ENCODE measurements around the gene MYO9B. TPM values are rescaled to one million over a fixed set of nuclear protein-coding genes. Genes with fewer than 3 reads are reported as not detected.
"Not testable (repeated sequence)": the region's sequence is repeated elsewhere in the genome, so short reads cannot be mapped to it uniquely, and the experiment has no call there.

The MYO9B gene
- total and polyA plus RNA-seq, 2 experiments from 2014 or later = 20.1 to 71.8 TPM

DNA sequence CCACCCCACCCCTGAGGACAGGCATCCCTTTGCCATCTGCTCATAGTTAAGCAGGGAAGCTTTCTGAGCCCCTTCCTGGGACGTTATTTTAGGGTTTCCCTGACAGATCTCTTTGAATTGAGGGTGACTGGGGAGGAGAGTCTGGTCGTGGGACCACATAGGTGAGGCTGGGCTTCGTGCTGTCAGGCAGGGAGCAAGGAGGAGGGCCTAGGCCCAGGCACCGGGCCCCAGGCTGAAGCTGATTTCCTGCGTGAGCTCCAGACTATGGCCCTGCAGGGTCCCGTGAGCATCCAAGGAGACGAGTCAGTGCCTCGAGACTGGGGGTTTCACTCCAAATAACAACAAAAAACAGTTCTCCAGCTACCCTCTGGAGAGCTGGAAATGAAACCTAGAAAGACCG is 60.4 kb downstream of the MYO9B start:
- Histone ChIP-seq H3K27ac (peak overlapping the region; percentile 98), H3K79me2 (ENCODE audit: insufficient read depth) (peaks cover 88% of the 10 kb centered on the region), H3K9me2 (ENCODE audit: insufficient read depth) (no peaks in the 10 kb centered on the region), H3K36me3 (ENCODE audit: low read depth) (no peaks in the 10 kb centered on the region), H3K27me3 (replicated peaks; ENCODE audit: insufficient read depth) (no peaks in the 10 kb centered on the region), H3K9me3 (ENCODE audit: low read depth) (no peaks in the 10 kb centered on the region), H3K9ac (peak overlapping the region; percentile 86), H2AFZ (no peak overlapping the region), H3F3A (ENCODE audit: insufficient read depth) (peaks cover 19% of the 10 kb centered on the region), H3K4me1 (ENCODE audit: insufficient read depth) (peaks cover 21% of the 10 kb centered on the region), H4K20me1 (ENCODE audit: insufficient read depth) (no peaks in the 10 kb centered on the region), H3K4me2 (ENCODE audit: unreplicated experiment) (no peak overlapping the region), H3K4me3 (peak overlapping the region; percentile 70; the same call in 1 of the 2 replicates)
- no peak for TF ChIP-seq EZH2 (IDR thresholded peaks at IDR 0.05; ENCODE audit: insufficient read depth, poor library complexity, severe bottlenecking)
- no peak for TF ChIP-seq EZH2phosphoT487 (IDR thresholded peaks at IDR 0.05; ENCODE audit: insufficient read depth, low read depth)
- DNase-seq = peak; percentile 12
- in situ Hi-C loops (cut with MboI) = no loop called here
- WGBS, 2 experiments (ENCODE audit: low coverage in 1 of 2, low lambda C conversion rate in 2 of 2, missing lambda C conversion rate in 2 of 2) = 57 to 59% methylated on average over 9 of the region's 9 CpGs

DNA sequence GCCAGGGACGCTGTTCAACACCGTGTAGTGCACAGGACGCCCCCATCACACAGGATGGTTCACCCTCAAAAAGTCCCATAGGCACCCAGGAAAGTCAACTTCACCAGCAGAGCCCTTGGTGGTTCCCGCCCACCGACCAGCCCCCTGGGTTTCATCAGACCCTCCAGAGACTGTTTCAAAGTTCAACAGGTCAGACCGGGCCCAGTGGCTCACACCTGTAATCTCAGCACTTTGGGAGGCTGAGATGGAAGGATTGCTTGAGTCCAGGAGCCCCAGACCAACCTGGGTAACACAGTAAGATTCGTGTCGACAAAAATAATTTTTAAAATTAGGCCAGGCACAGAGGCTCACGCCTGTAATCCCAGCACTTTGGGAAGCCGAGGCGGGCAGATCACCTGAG is 61.0 kb downstream of the MYO9B start:
- H2AFZ ChIP-seq = no peak overlapping the region
- H3K9ac ChIP-seq = peak overlapping the region; percentile 86
- H3K9me2 ChIP-seq (ENCODE audit: insufficient read depth) = no peaks in the 10 kb centered on the region
- no peak overlapping the region for H3K4me2 ChIP-seq (ENCODE audit: unreplicated experiment)
- peaks cover 19% of the 10 kb centered on the region for H3F3A ChIP-seq (ENCODE audit: insufficient read depth)
- H3K4me3 ChIP-seq = no peak overlapping the region
- 94 to 97% methylated on average over 11 of the region's 11 CpGs for WGBS, 2 experiments (ENCODE audit: low coverage in 1 of 2, low lambda C conversion rate in 2 of 2, missing lambda C conversion rate in 2 of 2)
- in situ Hi-C loops (cut with MboI) = no loop called here
- no peaks in the 10 kb centered on the region for H3K9me3 ChIP-seq (ENCODE audit: low read depth)
- peak overlapping the region; percentile 98 for H3K27ac ChIP-seq
- peaks cover 88% of the 10 kb centered on the region for H3K79me2 ChIP-seq (ENCODE audit: insufficient read depth)
- no peak for DNase-seq
- H3K36me3 ChIP-seq (ENCODE audit: low read depth) = no peaks in the 10 kb centered on the region
- no peaks in the 10 kb centered on the region for H4K20me1 ChIP-seq (ENCODE audit: insufficient read depth)
- no peaks in the 10 kb centered on the region for H3K27me3 ChIP-seq (replicated peaks; ENCODE audit: insufficient read depth)
- H3K4me1 ChIP-seq (ENCODE audit: insufficient read depth) = peaks cover 21% of the 10 kb centered on the region
- TF ChIP-seq EZH2 (IDR thresholded peaks at IDR 0.05; ENCODE audit: insufficient read depth, poor library complexity, severe bottlenecking) = no peak
- TF ChIP-seq EZH2phosphoT487 (IDR thresholded peaks at IDR 0.05; ENCODE audit: insufficient read depth, low read depth) = no peak

- Histone ChIP-seq H3K9ac (no peak overlapping the region), H3K4me2 (ENCODE audit: unreplicated experiment) (no peak overlapping the region), H3K36me3 (ENCODE audit: low read depth) (no peaks in the 10 kb centered on the region; the same call in 1 of the 2 replicates), H3K9me3 (ENCODE audit: low read depth) (no peaks in the 10 kb centered on the region), H3K4me1 (ENCODE audit: insufficient read depth) (peaks cover 21% of the 10 kb centered on the region), H3K27me3 (replicated peaks; ENCODE audit: insufficient read depth) (no peaks in the 10 kb centered on the region), H3K4me3 (no peak overlapping the region), H4K20me1 (ENCODE audit: insufficient read depth) (no peaks in the 10 kb centered on the region), H2AFZ (no peak overlapping the region), H3F3A (ENCODE audit: insufficient read depth) (peaks cover 19% of the 10 kb centered on the region), H3K79me2 (ENCODE audit: insufficient read depth) (peaks cover 89% of the 10 kb centered on the region), H3K27ac (no peak overlapping the region), H3K9me2 (ENCODE audit: insufficient read depth) (no peaks in the 10 kb centered on the region)
- TF ChIP-seq EZH2phosphoT487 (IDR thresholded peaks at IDR 0.05; ENCODE audit: insufficient read depth, low read depth) (no peak), EZH2 (IDR thresholded peaks at IDR 0.05; ENCODE audit: insufficient read depth, poor library complexity, severe bottlenecking) (no peak)
- 94 to 96% methylated on average over 9 to 10 of the region's 10 CpGs for WGBS, 2 experiments (ENCODE audit: low coverage in 1 of 2, low lambda C conversion rate in 2 of 2, missing lambda C conversion rate in 2 of 2)
- in situ Hi-C loops (cut with MboI) = no loop called here
- no peak for DNase-seq
Observed at GRCh38 chr19:17137417-17137816, 61.8 kb downstream of the MYO9B start.

DNA sequence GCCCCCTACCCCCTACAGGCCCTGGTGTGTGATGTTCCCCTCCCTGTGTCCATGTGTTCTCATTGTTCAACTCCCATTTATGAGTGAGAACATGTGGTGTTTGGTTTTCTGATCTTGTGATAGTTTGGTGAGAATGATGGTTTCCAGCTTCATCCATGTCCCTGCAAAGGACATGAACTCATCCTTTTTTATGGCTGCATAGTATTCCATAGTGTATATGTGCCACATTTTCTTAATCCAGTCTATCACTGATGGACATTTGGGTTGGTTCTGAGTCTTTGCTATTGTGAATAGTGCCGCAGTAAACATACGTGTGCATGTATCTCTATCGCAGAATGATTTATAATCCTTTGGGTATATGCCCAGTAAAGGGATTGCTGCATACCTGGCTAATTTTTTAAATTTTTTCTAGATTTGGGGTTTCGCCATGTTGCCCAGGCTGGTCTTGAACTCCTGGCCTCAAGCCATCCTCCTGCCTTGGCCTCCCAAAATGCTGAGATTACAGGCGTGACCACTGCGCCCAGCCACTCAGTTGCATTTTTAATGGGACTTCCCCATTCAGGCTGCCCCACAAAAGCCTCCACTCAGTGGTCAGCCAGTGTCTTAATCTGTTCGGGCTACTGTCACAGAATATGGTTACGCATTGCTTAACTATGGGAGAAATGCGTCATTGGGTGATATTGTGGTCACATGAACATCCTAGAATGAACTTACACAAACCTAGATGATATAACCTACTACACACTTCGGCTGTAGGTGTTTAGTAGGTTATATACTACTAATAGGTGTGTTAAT is 62.7 kb downstream of the MYO9B start:
- H3K9ac ChIP-seq; DNase-seq; H3K4me2 ChIP-seq (ENCODE audit: unreplicated experiment); in situ Hi-C loops (cut with MboI); H3K27ac ChIP-seq; H2AFZ ChIP-seq; H3K27me3 ChIP-seq (replicated peaks; ENCODE audit: insufficient read depth); H4K20me1 ChIP-seq (ENCODE audit: insufficient read depth); H3K9me3 ChIP-seq (ENCODE audit: low read depth); H3K4me3 ChIP-seq; H3K36me3 ChIP-seq (ENCODE audit: low read depth); H3K9me2 ChIP-seq (ENCODE audit: insufficient read depth): not testable (repeated sequence)
- peaks cover 89% of the 10 kb centered on the region for H3K79me2 ChIP-seq (ENCODE audit: insufficient read depth)
- 97% methylated on average over 10 of the region's 10 CpGs for WGBS, 2 experiments (ENCODE audit: low coverage in 1 of 2, low lambda C conversion rate in 2 of 2, missing lambda C conversion rate in 2 of 2)
- peaks cover 19% of the 10 kb centered on the region for H3F3A ChIP-seq (ENCODE audit: insufficient read depth)
- peaks cover 21% of the 10 kb centered on the region for H3K4me1 ChIP-seq (ENCODE audit: insufficient read depth)

All from GM23248 (cell line).